RCC 7860 (cell line): ENCODE measurements around the gene FOSB.

ENCODE experiments used
- DNase-seq: peaks from one replicate; pipeline ENCODE4 v3.0.0-alpha.2; 2015; ENCODE audit warnings: low spot score
- FAIRE-seq: peaks from 2 replicates; lab custom pipeline; 2012; peaks lifted over from hg19 to GRCh38; lab: Jason Lieb, UNC

FOSB gene

DNA sequence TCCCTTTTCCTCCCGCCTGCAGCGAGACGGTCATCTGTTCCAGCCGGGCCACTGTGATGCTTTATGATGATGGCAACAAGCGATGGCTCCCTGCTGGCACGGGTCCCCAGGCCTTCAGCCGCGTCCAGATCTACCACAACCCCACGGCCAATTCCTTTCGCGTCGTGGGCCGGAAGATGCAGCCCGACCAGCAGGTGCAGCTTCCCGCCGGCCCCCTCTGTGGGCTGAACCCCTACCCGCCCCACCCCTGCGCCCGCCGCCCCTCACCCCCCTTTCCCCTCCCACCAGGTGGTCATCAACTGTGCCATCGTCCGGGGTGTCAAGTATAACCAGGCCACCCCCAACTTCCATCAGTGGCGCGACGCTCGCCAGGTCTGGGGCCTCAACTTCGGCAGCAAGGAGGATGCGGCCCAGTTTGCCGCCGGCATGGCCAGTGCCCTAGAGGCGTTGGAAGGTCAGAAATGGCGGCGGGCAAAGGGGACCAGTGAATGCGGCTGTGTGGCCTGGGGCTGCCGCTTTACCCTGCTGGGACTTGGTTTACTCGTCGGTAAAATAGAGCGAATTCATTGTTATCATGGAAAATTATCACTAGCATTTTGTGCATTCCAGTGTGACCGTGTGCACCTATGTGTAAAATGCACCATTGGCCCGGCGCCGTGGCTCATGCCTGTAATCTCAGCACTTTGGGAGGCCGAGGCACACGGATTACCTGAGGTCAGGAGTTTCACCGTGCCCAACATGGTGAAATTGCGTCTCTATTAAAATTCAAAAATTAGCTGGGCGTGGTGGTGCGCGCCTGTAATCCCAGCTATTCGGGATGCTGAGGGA is 50.1 kb downstream of the FOSB start:
- no peak for DNase-seq
- FAIRE-seq = no peak

GRCh38 chr19:45518469-45518826 is 50.7 kb downstream of the FOSB start:
- no peak for DNase-seq
- no peak for FAIRE-seq

- FAIRE-seq (no peak), DNase-seq (no peak)
Observed at GRCh38 chr19:45522010-45522941, 54.5 kb downstream of the FOSB start.

DNA sequence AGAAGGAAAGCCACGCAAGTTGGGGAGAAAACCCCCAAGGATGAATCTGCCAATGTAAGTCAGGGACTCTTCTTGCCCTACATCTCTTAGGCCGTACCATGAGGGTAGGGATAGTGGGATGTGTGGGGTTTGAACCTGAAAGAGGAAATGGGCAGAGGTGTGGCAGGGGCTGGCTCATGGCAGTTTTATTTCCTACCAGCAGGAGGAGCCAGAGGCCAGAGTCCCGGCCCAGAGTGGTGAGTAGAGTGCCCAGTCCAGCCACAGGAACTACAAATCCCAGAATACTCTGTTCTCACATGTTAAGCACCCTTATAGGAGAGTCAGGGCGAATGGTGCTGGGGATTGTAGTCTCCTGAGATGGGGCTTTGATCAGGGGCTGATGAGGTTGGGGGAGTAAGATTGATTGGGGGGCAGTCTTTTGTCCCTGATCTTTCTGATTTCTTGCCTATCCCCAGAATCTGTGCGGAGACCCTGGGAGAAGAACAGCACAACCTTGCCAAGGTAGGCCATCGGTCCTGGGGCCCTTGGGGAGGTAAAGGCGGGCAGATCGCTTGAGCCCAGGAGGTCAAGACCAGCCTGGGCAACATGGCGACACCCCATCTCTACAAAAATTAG is 56.0 kb downstream of the FOSB start:
- peak; percentile 52 for FAIRE-seq
- peak; percentile 72 for DNase-seq

DNA sequence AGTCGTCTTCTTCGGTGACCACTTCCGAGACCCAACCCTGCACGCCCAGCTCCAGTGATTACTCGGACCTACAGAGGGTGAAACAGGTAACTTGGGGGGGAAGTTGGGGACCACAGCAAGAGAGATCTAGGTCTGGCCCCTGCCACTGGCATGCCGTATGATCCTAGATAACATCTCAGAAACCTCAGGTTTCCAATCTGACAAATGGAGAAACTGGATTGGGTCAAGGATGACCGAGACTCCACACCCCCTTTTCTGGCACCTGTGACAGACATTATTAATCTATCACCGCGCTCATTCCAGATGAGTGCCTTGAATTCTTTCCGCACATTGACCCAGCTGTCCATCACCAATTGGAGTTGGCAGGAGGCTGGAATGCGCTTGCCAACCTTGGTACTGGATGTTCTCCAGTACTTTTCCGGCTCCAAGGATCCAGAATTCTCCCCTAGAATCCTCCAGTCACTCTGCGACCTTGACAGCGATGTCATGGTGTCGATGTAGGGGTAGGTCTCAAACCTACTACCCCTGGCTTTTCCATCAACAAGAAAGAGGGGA is 56.9 kb downstream of the FOSB start:
- FAIRE-seq (no peak), DNase-seq (no peak)
